Parathyroid adenoma (tissue), 2 donors: ENCODE results near the gene DIRAS1.

ENCODE experiments used
- H2AFZ ChIP-seq: fragments of 300-600 bp; sonication (generic); one replicate; pipeline ENCODE4 v1.7.0; 2017; ENCODE audit warnings: antibody characterized with exemption, mild to moderate bottlenecking
- H3K27ac ChIP-seq: fragments of 300-600 bp; sonication (generic); one replicate; pipeline ENCODE4 v1.7.0; 2017
- H3K27me3 ChIP-seq: fragments of 300-600 bp; sonication (generic); one replicate; pipeline ENCODE4 v1.7.0; 2017; ENCODE audit warnings: low read length; ENCODE audit not compliant: control insufficient read depth, insufficient read depth
- H3K36me3 ChIP-seq: fragments of 300-600 bp; sonication (generic); one replicate; pipeline ENCODE4 v1.7.0; 2017; ENCODE audit warnings: low read length; ENCODE audit not compliant: control insufficient read depth, insufficient read depth
- H3K4me1 ChIP-seq: fragments of 300-600 bp; sonication (generic); one replicate; pipeline ENCODE4 v1.7.0; 2017; ENCODE audit warnings: control low read depth
- H3K4me2 ChIP-seq: fragments of 300-600 bp; sonication (generic); one replicate; pipeline ENCODE4 v1.7.0; 2017; ENCODE audit warnings: low read length
- H3K4me3 ChIP-seq: fragments of 300-600 bp; sonication (generic); one replicate; pipeline ENCODE4 v1.7.0; 2017; ENCODE audit warnings: low read depth, low read length
- H3K79me2 ChIP-seq: fragments of 300-600 bp; sonication (generic); one replicate; pipeline ENCODE4 v1.7.0; 2017; ENCODE audit warnings: control low read depth
- H3K9ac ChIP-seq: fragments of 300-600 bp; sonication (generic); one replicate; pipeline ENCODE4 v1.7.0; 2017; ENCODE audit warnings: mild to moderate bottlenecking
- H3K9me3 ChIP-seq: fragments of 300-600 bp; sonication (generic); one replicate; pipeline ENCODE4 v1.7.0; 2017; ENCODE audit warnings: low read length; ENCODE audit not compliant: control insufficient read depth
- TF ChIP-seq, protein P1 (sequence below): fragments of 300-600 bp; sonication (generic); IDR thresholded peaks from one replicate; pipeline ENCODE4 v1.7.0; 2017; ENCODE audit warnings: antibody characterized with exemption, mild to moderate bottlenecking
- donor health status: primary hyperparathyroidism.

The DIRAS1 gene

DNA sequence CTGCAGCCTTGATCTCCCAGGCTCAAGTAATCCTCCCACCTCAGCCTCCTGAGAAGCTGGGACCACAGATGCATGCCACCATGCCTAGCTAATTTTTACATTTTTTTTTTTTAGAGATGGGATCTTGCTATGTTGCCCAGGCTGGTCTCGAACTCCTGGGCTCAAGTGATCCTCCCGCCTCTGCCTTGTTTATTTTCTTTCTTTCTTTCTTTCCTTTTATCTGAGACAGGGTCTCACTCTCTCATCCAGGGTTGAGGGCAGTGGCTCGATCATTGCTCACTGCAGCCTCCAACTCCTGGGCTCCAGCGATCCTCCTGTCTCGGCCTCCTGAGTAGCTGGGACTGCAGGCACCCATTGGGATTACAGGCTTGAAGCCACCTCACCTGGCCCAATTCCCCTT, 14.9 kb downstream of the DIRAS1 start:
- Histone ChIP-seq H3K4me1 (peaks cover 8% of the 10 kb centered on the region), H3K27me3 (no peaks in the 10 kb centered on the region)
- TF ChIP-seq, protein P1, sequence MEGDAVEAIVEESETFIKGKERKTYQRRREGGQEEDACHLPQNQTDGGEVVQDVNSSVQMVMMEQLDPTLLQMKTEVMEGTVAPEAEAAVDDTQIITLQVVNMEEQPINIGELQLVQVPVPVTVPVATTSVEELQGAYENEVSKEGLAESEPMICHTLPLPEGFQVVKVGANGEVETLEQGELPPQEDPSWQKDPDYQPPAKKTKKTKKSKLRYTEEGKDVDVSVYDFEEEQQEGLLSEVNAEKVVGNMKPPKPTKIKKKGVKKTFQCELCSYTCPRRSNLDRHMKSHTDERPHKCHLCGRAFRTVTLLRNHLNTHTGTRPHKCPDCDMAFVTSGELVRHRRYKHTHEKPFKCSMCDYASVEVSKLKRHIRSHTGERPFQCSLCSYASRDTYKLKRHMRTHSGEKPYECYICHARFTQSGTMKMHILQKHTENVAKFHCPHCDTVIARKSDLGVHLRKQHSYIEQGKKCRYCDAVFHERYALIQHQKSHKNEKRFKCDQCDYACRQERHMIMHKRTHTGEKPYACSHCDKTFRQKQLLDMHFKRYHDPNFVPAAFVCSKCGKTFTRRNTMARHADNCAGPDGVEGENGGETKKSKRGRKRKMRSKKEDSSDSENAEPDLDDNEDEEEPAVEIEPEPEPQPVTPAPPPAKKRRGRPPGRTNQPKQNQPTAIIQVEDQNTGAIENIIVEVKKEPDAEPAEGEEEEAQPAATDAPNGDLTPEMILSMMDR, result no peak

DNA sequence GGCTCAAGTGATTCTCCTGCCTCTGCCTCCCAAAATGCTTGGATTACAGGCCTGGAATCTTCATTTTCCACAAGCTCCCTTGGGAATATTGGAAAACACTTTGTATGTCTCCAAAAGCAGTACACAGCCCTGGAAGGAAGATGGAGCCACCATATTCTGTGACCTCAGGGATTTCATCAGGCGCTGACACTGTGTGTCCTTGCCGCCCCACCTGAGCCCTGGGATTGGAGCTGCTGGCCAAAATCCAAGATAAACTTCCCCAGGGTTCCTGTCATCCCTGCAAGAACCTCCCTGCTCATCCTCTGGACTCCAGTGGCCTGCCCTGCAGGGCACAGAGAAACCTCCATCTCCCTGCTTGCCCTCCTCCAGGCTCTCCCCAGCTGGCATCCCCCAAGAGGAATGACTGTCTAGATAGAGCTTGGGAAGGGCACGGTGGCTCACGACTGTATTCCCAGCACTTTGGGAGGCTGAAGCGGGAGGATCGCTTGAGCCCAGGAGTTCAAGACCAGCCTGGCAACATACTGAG, 17.4 kb downstream of the DIRAS1 start:
- no peaks in the 10 kb centered on the region for H3K36me3 ChIP-seq
- H3K4me1 ChIP-seq, result peaks cover 8% of the 10 kb centered on the region
- H2AFZ ChIP-seq, result no peak overlapping the region
- TF ChIP-seq, protein P1, result no peak
- no peak overlapping the region for H3K9ac ChIP-seq
- no peaks in the 10 kb centered on the region for H3K79me2 ChIP-seq
- no peaks in the 10 kb centered on the region for H3K9me3 ChIP-seq
- no peak overlapping the region for H3K4me2 ChIP-seq
- no peak overlapping the region for H3K4me3 ChIP-seq
- no peak overlapping the region for H3K27ac ChIP-seq
- no peaks in the 10 kb centered on the region for H3K27me3 ChIP-seq

More for the DNA sequence above, 14.9 kb downstream of the DIRAS1 start:
- Histone ChIP-seq H3K27ac (no peak overlapping the region), H3K9me3 (no peaks in the 10 kb centered on the region), H3K79me2 (no peaks in the 10 kb centered on the region), H3K4me2 (no peak overlapping the region), H2AFZ (no peak overlapping the region), H3K9ac (no peak overlapping the region), H3K4me3 (no peak overlapping the region), H3K36me3 (no peaks in the 10 kb centered on the region)

DNA sequence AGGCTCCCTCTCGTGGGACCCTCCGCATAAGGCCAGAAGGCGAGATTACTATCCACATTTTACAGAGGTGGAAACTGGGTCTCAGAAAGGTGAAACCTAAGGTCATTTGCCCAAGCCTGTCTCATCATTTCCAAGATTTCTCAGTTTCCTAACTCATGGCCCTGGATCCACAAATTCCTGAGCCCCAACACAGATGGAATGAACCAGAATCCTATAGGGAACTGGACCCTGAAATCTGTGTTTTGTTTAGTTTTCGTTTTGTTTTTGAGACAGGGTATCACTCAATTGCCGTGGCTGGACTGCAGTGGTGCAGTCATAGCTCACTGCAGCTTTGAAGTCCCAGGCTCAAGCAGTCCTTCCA, 18.1 kb downstream of the DIRAS1 start:
- Histone ChIP-seq H3K4me1 (peaks cover 8% of the 10 kb centered on the region), H3K9me3 (no peaks in the 10 kb centered on the region), H3K4me3 (peak overlapping the region; percentile 38), H3K27ac (peak overlapping the region; percentile 39), H3K79me2 (no peaks in the 10 kb centered on the region), H3K27me3 (no peaks in the 10 kb centered on the region), H3K9ac (no peak overlapping the region), H2AFZ (peak overlapping the region; percentile 15), H3K4me2 (peak overlapping the region; percentile 11), H3K36me3 (no peaks in the 10 kb centered on the region)
- TF ChIP-seq, protein P1, result no peak

DNA sequence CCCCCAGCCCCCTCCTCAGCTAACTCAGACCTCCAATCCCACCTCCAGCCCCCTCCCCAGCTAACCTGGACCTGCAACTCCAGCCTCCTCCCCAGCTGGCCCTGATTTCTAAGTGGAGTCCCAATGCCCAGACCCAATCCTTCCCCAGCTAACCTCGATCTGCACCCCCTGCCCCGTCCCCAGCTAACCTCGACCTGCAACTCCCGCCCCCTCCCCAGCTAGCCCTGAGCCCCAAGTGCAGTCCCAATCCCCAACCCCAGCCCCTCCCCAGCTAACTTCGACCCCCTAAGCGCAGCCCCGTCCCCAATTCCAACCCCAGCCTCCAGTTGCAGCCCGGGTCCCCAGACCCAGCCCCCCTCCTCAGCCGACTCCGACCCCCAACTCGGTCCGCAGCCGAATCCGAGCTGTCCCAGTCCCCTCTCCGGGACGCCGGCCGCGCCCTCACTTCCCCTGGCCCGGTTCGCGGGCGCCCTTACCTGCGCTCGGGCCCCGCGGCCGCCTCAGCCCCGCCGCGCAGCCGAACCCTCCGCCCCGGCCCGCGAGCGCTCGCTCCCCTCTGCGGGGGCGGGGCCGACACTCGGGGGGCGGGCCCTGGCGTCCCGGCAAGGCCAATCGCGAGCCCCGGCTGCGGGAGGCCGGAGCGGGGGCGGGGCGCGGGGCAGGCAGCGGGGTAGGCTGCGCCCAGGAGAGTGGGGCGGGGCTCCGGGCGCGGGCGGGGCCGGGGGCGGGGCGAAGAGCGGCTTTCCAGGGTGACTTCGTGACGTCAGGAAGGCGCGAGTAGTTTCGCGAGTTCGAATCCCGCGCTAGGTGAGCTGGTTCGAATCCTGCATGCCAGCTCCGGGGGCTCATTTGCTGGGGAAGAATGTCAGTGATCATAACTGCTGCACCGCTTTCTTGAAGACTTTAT, 18.7 kb downstream of the DIRAS1 start, which contains the start of gene GNG7:
Gene GNG7, minus strand, starts transcription at position 525 of the 907 bp plus-strand sequence. CDS start 182,006 bp downstream, outside the sequence.
- H3K36me3 ChIP-seq, result no peaks in the 10 kb centered on the region
- peak within 1 kb of the TSS; percentile 68 for H3K4me2 ChIP-seq
- peak within 1 kb of the TSS; percentile 39 for H3K27ac ChIP-seq
- no peaks in the 10 kb centered on the region for H3K9me3 ChIP-seq
- peak within 1 kb of the TSS; percentile 19 for H3K9ac ChIP-seq
- H3K4me1 ChIP-seq, result peaks cover 8% of the 10 kb centered on the region
- no peaks in the 10 kb centered on the region for H3K79me2 ChIP-seq
- no peaks in the 10 kb centered on the region for H3K27me3 ChIP-seq
- peak within 1 kb of the TSS; percentile 66 for H3K4me3 ChIP-seq
- H2AFZ ChIP-seq, result peak within 1 kb of the TSS; percentile 74
- TF ChIP-seq, protein P1, result no peak
